Fibroblast of skin of right quadriceps (primary cell): Measurements from ENCODE around the gene NCCRP1.
"Not testable (repeated sequence)": the region's sequence is repeated elsewhere in the genome, so short reads cannot be mapped to it uniquely, and the experiment has no call there.

ENCODE experiments used
- DNase-seq: peaks from one replicate; pipeline ENCODE4 v3.0.0-alpha.2; 2013

Gene NCCRP1

GRCh38 chr19:39211731-39212374, 15.1 kb downstream of the NCCRP1 start:
- no peak for DNase-seq

- DNase-seq = peak; percentile 5
Observed at GRCh38 chr19:39212375-39212742, 15.6 kb downstream of the NCCRP1 start.

DNA sequence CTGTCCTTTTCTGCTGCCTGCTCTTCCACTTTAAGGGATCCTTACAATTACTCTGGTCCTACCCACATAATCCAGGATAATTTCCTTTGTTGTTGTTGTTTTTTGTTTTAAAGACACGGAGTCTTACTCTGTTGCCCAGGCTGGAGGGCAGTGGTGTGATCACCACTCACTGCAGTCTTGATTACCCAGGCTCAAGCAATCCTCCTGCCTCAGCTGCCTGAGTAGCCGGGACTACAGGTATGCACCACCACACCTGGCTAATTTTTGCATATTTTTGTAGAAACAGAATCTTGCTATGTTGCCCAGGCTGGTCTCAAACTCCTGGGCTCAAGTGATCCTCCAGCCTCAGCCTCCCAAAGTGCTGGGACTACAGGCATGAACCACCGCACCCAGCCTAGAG, 18.6 kb downstream of the NCCRP1 start:
- DNase-seq = not testable (repeated sequence)

GRCh38 chr19:39217094-39217493, 20.3 kb downstream of the NCCRP1 start:
- DNase-seq = no peak

DNA sequence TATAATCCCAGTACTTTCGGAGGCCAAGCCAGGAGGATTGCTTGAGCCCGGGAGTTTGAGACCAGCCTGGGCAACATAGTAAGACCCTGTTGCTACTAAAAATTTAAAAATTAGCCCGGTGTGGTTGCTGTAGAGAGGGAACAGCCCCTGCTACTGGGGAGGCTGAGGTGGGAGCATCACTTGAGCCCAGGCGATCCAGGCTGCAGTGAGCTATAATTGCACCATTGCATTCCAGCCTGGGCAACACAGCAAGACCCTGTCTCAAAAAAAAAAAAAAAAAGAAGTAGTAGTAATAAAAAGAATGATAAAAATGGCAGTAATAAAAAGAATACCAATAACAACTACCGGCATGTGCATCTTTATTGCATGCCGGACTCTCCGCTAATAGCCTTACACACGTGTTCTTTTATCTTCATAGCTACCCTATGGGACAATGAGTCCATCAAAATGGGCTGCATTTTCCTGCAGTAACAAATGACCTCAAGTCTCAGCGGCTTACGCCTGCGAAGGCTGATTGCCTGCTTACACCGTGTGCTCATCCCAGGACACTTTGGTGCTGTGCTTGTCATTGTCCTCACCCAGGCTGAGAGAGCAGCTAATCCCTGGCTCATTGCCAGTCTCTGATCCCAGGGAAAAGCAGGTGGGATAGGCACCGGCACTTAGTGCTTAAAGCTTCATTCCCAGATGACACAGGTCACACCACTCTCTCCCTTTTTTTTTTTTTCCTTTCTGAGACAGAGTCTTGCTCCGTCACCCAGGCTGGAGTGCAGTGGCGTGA, 21.7 kb downstream of the NCCRP1 start:
- DNase-seq = no peak

DNA sequence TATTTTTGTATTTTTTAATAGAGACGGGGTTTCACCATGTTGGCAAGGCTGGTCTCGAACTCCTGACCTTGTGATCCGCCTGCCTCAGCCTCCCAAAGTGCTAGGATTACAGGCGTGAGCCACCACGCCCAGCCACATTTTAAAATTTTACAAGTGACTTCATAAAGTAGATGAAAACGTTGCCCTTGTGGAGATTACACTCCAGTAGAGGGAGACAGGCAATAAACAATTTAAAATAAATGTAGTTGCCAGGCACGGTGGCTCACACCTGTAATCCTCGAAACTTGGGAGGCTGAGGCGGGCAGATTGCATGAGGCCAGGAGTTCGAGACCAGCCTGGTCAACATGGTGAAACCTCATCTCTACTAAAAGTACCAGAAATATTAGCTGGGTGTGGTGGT, 22.3 kb downstream of the NCCRP1 start:
- DNase-seq = not testable (repeated sequence)

DNA sequence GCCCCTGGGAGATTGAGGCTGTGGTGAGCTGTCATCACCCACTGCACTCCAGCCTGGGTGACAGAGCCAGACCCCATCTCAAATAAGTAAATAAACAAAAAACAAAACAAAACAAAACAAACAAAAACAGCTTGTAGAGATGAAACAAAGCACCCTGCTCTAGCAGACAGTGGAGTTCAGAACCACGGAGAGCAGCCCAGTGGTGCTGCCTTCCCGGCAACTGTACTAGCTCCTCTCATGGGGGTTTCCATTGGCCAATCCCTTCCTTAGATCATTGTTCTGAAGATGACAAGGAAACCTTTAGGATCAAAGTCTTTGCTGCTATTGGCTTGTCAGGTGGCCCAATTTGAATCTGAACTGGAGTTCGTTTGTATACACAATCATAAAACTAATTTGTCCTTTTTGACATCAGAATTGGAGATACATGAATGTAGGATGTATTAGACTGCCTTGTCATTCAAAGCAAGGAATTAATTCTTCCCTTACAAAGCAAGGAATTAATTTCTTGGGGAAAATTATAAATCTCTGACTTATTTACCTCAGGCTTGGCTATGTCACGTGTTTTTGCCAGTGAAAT, 27.0 kb downstream of the NCCRP1 start:
- DNase-seq = peak; percentile 8

- DNase-seq = no peak
Observed at GRCh38 chr19:39224910-39225309, 28.1 kb downstream of the NCCRP1 start.

DNA sequence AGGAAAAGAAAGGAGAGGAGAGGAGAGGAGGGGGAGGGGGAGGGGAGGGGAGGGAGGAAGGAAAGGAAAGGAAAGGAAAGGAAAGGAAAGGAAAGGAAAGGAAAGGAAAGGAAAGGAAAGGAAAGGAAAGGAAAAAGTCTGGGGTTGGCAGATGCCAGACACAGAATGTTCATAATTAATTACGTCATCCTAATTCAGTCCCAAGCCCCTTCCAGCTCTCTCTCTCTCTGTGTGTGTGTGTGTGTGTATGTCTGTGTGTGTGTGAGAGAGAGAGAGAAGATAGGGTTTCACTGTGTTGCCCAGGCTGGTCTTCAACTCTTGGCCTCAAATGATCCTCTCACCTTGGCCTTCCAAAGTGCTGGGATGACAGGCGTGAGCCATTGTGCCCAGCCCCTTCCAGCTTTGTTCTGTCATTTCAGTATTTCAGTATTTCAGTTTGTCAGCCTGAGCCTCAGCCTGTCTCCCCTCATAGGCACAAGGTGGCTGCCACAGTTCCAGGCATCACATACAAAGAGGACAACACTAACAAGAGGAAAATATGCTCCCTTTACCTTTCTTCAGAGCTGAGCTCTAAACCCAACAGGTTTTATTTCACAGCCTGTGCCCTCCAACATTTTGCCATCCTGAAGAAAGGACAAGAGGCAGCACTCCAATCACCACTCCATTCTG, 33.5 kb downstream of the NCCRP1 start:
- no peak for DNase-seq

- no peak for DNase-seq
Observed at GRCh38 chr19:39232708-39233107, 35.9 kb downstream of the NCCRP1 start.

DNA sequence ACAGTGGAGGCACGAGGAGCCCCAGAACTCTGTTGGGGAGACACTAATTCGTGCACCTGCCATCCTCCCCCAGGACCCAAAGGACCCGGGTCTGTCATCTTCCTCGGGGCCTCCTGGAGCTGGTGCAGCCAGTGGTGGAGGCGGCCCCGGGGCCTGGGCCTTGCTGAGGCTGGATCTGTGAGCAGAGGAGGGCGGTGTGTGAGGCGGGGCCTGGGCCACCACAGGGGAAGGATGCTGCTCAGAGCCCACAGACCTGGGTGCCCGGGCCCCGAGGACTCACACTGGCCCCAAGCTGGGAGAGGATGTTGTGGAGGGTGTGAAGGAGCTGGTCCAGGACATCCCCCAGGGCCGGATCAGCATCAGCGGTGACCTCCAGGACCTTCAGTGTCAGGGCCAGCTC, 39.8 kb downstream of the NCCRP1 start:
- DNase-seq = no peak

GRCh38 chr19:39237200-39238184, 40.7 kb downstream of the NCCRP1 start:
- DNase-seq = no peak

DNA sequence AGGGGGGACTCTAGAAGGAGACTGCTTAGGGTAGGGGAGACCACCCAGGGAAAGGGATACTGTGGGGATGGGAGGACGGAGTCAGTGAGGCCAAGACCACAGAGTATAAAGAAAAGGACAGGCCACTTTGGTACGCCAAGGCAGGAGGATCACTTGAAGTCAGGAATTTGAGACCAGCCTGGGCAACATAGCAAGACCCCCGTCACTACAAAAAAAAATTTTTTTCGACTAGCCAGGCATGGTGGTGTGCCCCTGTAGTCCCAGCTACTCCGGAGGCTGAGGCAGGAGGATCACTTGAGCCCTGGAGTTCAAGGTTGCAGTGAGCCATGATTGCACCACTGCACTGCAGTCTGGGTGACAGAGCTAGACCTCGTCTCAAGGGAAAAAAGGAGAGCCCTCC, 41.4 kb downstream of the NCCRP1 start:
- no peak for DNase-seq

- DNase-seq = no peak
Observed at GRCh38 chr19:39238944-39239343, 42.2 kb downstream of the NCCRP1 start.

- no peak for DNase-seq
Observed at GRCh38 chr19:39240421-39240820, 43.7 kb downstream of the NCCRP1 start.

- DNase-seq = not testable (repeated sequence)
Observed at GRCh38 chr19:39243741-39244140, 47.0 kb downstream of the NCCRP1 start.

- DNase-seq = not testable (repeated sequence)
Observed at GRCh38 chr19:39244410-39245100, 47.8 kb downstream of the NCCRP1 start, which contains the start of gene IFNL3. Gene IFNL3, minus strand, starts transcription at chr19:39245006. Its CDS starts 39 bp downstream, at chr19:39244967.

GRCh38 chr19:39245166-39245565, 48.4 kb downstream of the NCCRP1 start:
- not testable (repeated sequence) for DNase-seq

GRCh38 chr19:39246951-39247669, 50.3 kb downstream of the NCCRP1 start:
- peak; percentile 11 for DNase-seq

DNA sequence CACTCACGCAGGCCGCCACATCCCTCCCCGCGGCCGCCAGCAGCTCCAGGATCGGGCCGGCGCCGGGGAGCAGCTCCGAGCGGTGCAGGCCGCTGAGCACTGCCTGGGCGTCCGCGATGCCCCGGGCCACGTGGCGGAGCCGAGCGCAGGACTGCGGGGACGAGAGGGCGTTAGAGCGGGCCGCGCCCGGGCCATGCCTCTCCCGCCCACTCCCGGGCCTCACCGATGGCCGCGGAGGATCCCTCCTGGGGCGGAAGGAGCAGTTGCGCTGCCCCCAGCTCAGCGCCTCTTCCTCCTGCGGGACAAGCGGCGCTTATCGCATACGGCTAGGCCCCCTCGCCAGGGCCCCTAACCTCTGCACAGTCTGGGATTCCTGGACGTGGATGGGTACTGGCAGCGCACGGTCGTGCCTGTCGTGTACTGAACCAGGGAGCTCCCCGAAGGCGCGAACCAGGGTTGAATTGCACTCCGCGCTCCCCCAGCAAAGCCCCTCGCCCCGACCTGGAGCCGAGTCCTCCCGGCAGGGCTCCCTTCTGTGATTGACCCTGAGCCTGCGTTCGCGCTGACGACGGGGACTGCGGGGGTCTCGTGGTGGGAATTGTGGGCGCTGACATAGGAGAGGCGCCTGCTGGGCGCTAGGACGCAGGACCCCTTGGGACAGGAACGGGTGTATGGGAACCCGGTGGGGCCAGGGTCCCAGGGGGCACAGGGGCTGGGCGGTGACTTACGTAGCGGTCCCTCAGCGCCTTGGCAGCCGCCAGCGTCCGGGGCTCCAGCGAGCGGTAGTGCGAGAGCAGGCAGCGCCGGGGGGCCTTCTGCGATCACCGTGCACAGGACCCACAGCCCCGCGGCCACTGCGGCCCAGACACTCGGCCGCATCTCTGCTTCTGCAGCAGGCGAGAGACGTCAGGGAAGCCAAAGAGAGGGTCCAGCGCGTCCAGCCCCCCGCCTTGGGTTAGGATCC, 51.2 kb downstream of the NCCRP1 start:
- DNase-seq = peak; percentile 6
